Omental fat pad (tissue), 4 donors: Measurements from ENCODE around the gene RBM38. TPM values are rescaled to one million over a fixed set of nuclear protein-coding genes. Genes with fewer than 3 reads are reported as not detected.

ENCODE experiments used
- ATAC-seq: fragments of 150-250 bp; one replicate; pipeline ENCODE4 v1.9.1; 2016; ENCODE audit warnings: mild to moderate bottlenecking, moderate library complexity; ENCODE audit not compliant: low FRiP score
- DNase-seq: peaks from one replicate; pipeline ENCODE4 v3.0.0-alpha.2; 2019; ENCODE audit warnings: low spot score
- CTCF ChIP-seq, 3 donors: fragments of 450-650 bp; IDR thresholded peaks; one replicate each; pipeline ENCODE4 v1.5.1; 2016 to 2017; ENCODE audit warnings: antibody characterized with exemption in 3 of 3, mild to moderate bottlenecking in 3 of 3, moderate library complexity in 2 of 3
- total RNA-seq, 4 donors: library from RNA; depleted of rRNA; stranded (reverse); fragments of >200 nt; gene quantifications; one replicate each; pipeline ENCODE4 v1.1.0, GENCODE V29; 2016

The RBM38 gene
- total RNA-seq, 4 donors from 2014 or later: 4.6 to 18.0 (median 10.6) TPM

GRCh38 chr20:57374931-57375651 is 16.1 kb upstream of the RBM38 start:
- no peak for TF ChIP-seq CTCF (IDR thresholded peaks at IDR 0.05)
- DNase-seq (no peak), ATAC-seq (peak; percentile 14)

GRCh38 chr20:57375652-57376230 is 15.5 kb upstream of the RBM38 start:
- TF ChIP-seq CTCF (IDR thresholded peaks at IDR 0.05): no peak
- ATAC-seq: peak; percentile 11
- DNase-seq: no peak

DNA sequence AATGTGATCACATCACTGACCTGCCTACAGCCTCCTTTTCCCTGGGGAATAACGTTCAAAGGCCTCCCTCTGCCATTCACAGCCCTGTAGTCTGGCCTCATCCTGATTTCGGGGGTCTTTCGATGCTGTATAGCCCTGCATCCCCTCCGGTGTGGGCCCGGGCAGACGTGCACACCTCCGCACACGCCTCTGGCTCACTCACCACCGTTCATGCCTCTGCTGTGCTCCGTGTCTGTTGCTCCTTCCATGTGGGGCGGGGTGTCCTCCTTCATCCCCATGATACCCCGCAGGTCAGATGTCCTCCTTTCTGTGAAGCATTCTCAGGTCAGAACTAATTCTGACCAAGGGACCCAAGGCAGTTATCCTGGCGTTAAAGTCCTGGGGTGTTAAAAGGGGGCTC is 13.8 kb upstream of the RBM38 start:
- ATAC-seq: no peak
- TF ChIP-seq CTCF (IDR thresholded peaks at IDR 0.05): no peak
- DNase-seq: no peak

GRCh38 chr20:57378107-57378506 is 13.1 kb upstream of the RBM38 start:
- DNase-seq (no peak), ATAC-seq (no peak)
- TF ChIP-seq CTCF (IDR thresholded peaks at IDR 0.05): no peak

- ATAC-seq: no peak
- TF ChIP-seq CTCF (IDR thresholded peaks at IDR 0.05): no peak
- DNase-seq: no peak
Measured at GRCh38 chr20:57378646-57379262, 12.4 kb upstream of the RBM38 start.

DNA sequence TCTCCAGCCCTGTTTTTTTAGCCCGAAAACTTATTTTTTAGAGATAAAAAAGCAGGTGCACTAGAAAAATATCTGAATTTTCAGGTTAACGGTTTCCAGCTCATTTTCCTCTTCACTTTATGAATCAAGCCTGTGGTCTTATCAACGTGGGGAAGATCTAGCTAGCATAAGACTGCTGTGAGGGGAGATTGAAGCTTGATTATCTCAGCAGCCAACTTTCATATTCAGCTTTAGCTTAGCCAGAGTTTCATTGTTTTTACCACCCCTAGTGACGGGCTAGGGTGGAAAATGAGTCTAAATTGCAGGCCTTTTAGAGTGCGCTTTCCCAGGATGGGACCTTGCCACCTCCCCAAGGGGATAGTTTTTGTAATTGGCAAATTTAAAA is 11.9 kb upstream of the RBM38 start:
- ATAC-seq: no peak
- no peak for TF ChIP-seq CTCF (IDR thresholded peaks at IDR 0.05)
- DNase-seq: no peak
